Dedifferentiated amniotic fluid mesenchymal stem cell (primary cell): ENCODE data around the gene KIF26A.

Experiments
- DNase-seq: peaks from one replicate; pipeline ENCODE4 v3.0.0-alpha.2; 2016; ENCODE audit errors: extremely low spot score

Gene KIF26A

GRCh38 chr14:104130974-104131651, 7.3 kb upstream of the KIF26A start:
- no peak for DNase-seq

DNA sequence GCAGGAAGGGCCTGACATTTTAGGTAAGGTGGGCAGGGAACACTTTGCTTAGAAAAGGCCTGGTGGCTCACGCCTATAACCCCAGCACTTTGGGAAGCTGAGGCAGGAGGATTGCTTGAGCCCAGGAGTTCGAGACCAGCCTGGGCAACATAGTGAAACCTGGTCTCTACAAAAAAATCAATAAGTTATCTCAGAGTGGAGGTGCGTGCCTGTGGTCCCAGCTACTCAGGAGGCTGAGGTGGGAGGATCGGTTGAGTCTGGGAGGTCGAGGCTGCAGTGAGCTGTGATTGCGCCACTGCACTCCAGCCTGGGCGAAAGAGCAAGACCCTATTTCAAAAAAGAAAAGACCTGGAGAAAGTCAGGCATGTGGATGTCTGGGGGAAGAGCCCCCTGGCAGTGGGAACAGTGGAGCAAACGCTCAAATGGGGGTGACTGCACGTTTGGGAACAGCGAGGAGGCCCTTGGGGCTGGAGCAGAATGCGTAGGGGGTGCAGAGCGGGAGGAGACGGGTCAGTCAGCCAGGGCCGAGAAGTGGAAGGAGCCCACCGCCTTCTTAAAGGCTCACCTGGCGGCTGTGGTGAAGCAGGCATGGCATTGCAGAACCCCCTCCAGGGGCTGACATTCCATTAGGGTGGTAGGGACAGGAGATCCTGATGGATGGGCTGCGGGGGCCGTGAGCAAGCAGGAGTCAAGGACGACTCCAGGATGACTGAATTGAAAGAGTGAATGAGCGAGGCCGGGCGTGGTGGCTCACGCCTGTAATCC, 6.2 kb upstream of the KIF26A start:
- no peak for DNase-seq

DNA sequence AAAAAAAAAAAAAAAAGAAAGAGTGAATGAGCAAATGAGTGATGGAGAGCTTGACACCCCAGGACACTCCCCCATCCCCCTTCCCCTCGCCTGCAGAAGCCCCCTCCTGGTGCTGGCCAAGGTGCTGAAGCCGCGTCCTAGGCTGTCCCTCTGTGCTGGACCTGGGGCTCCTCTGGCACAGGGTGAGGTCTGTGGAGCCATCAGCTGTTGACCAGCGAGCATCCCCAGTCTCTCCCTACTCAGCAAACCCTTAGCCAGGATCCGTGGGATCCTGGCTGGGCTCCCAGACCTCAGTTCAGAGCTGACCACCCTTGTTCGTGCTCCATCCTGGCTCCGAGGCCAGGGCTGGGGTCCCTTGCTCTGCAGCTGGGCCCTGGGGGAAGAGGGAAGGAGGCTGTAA, 5.4 kb upstream of the KIF26A start:
- DNase-seq: no peak

DNA sequence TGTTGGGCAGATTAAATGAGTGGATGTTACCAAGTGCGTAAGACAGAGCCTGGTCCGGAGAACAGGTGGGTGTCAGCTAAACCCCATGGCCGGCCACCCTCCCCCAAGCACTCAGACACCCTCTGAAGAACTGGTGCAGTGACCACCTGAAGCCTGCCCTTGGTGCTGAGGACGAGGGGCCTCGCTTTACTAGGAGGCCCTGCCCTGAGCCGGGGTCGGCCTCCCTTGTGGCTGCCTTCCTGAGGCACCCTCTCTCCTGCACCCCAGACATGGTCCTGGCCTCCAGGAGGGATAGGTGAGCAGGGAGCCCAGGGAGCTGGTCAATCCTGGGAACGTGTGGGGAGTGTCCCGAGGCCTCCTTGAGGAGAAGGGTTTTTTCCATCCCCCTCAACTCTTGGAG, 4.9 kb upstream of the KIF26A start:
- DNase-seq: no peak

DNA sequence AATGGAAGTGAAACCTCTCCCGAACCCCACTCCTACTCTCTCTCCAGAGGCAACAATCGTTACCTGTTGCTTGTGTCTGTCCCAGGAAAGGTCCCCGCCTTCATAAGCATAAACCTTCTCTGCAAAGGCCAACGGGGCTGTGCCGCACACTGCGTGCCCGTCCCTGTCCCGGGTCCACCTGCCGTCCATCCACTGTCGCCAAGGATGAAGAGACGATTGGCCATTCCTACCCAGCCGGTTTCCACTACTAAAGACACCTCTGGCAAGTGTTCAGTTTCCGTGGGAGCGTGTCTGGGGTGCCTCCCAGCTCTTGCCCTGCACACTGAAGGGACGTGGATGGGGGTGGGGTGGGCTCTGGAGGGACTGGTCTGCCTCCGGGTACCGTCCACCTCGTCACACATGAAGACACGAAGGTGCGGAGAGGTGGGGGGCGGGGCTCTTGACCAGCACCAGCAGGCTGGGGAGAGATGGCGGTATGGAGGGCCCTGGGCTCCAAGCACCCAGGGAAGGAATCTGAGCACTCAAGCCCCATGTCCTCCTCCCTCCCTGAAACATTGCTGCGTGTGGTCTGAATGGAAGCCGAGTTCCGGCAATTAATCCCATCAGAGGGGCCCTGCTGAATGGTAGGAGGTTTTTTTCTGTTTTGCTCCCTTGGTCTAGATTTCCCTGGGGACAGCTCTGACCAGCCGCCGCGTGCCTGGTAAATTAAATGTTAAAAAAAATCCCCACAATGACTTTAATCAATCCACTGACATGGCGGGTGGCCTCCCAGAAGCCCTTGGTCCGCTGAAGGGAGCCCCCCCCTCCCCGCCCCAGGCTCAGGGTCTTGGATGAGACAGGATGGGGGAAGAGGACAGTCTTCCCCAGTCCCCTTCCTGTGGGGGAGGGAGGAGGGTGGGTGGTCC, 4.1 kb upstream of the KIF26A start:
- no peak for DNase-seq

DNA sequence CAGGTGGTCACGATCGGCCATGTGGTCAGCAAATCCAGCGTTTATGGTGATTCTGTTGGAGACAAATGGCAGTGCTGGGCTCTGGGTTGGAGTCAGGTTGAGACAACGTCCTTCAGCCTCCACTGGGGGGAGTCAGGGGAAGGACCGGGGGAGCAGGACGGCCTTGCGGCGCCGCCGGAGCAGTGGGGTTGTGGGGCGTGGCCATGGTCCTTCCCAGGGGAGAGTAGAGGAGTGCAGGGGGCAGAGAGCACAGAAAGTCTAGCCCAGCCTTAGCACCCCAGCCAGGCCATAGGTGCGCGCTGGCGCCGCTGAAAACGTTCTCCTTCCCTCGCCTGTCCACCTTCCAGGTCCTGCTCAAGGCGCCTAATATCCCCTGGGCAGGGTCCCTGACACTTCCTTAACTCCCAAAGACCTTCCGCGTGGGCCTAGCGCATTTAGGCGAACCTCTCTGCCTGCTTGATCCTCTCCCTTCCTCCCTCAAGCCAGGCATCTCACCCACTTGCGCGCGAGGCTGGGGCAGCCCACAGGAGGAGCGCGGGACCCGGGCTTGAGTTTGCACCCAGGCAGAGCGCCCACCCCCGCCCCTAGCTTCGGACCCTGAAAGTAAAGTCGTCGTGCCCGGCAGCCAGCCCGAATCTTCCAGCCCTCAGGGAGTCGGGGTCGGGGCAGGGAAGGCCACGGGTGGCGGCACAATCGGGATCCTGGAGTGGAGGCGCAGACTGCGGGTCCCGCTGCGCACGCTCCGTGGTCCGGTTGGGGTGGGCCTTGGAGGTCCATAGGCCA, 3.1 kb upstream of the KIF26A start:
- DNase-seq: no peak

DNA sequence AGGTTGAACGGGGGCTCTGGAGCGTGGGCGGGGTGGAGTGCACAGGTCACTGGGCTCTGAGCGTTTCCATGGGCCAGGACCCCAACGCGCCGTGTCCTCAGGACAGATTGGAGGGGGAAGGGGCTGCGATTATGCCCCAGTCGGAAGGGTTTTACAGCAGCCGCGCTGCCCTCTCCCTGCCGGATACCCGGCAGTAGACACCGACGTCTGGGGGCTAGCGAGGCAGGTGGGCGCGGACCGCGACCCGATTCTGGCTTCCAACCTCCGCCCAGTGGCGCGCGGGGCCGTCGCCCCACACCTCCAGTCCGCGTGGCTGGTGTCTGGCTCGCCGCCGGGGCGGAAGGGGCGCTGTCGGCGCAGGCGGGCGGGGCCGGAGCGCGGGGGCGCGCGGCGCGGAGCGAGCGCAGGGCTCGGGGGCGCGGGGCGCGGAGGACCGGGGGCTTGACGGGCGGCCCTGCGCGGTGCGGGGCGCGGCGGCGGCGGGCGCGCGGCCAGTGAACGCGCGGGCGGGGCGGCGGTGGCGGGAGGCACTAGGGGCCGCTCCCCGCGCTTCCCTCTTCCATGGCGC, 2.4 kb upstream of the KIF26A start:
- DNase-seq: no peak

GRCh38 chr14:104136472-104137296, 1.7 kb upstream of the KIF26A start:
- DNase-seq: no peak

- no peak for DNase-seq
These were observed 890 bp upstream of the KIF26A start for GRCh38 chr14:104137297-104138097.

GRCh38 chr14:104138718-104139459, 502 bp downstream of the KIF26A start:
- DNase-seq: no peak

DNA sequence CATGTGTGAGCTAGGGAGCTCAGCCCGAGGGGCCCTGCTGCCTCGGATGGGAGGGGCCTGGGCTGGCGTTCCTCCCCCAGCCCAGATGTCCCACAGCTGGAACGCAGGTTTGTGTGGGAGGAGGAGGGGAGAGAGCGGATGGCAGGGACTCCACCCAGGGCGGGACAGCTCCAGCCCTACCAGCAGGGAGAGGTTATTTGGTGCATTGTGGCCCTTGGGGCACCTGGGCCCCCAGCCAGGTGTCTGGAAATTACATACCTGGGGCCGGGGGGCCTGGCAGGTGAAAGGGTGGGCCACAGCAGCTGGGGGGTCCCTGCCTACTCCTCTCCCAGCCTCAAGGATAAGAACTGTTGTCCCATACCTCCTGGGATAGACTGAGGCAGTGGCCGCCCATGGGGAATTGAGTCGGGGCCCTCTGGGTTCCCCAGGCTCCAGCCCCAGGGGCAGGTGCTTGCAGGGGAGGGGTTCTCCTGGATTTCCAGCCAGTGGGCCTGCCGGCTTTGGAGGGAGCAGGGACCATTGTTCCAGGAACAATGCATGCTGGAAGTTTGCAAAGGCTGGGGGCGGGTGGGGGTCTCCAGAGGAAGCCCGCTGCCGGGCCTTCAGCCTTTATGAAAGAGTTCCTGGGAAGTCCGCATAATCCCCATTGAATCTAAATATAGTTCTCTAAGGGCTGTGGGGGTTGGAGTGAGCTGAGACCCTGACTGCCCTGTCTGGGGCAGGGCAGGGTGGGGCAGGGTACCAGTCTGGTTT, 1.2 kb downstream of the KIF26A start:
- no peak for DNase-seq

DNA sequence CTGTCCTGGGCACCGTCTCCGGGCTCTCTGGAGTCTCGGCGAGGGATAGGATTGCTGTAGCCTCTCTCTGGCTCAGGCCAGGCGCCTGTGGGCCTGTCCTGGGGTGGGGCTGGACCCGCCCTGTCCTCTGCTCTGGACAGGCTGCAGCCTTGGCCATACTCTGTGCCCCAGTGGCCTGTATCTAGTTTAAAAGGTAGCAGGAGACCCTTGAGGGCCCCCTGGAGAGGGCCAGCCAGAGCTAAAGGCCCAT, 1.8 kb downstream of the KIF26A start:
- DNase-seq: no peak

GRCh38 chr14:104140463-104141331, 2.3 kb downstream of the KIF26A start:
- DNase-seq: no peak

GRCh38 chr14:104141621-104142091, 3.3 kb downstream of the KIF26A start:
- no peak for DNase-seq

DNA sequence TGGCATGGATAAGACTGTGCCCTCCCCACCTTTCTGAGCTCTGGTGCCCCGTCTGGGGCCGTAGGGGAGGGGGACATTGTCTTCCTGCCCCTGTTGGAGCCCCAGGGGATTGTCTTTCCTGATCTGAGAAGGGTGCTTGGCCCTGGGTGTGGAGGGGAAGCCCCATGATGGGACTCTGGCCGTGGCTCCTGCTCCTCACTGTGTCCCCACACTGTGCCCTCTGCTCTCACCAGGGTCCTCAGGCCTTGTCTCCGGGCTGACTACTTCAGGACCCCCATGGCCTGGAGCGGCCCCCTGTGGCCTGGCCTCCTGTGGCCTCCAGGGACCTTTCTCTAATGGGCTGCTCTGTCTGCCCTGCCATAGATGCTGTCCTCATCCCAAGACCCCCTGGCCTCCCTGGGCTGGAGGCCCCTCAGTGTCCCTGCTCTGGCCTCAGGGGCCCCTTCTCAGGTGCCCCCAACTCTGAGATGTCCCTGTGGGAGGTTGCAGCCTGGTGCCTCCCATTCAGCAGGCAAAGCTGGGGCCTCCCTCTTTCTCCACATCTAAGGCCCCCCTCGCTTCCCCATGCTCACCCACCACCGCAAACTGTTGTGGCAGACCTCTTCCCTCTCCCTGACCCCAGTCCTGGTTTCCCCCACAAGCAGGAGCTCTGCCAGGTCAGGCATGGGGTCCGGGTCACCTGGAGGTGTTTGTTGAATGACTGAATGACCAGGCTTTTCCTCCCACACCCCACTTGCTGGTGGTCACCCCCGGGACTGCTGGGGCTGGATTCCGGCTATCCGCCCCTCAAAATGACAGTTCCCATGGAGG, 4.0 kb downstream of the KIF26A start:
- no peak for DNase-seq

GRCh38 chr14:104142946-104143470, 4.6 kb downstream of the KIF26A start:
- no peak for DNase-seq
